ENCODE results near the gene OR10H1.
"Not testable (repeated sequence)": the region's sequence is repeated elsewhere in the genome, so short reads cannot be mapped to it uniquely, and the experiment has no call there.

OR10H1 gene

DNA sequence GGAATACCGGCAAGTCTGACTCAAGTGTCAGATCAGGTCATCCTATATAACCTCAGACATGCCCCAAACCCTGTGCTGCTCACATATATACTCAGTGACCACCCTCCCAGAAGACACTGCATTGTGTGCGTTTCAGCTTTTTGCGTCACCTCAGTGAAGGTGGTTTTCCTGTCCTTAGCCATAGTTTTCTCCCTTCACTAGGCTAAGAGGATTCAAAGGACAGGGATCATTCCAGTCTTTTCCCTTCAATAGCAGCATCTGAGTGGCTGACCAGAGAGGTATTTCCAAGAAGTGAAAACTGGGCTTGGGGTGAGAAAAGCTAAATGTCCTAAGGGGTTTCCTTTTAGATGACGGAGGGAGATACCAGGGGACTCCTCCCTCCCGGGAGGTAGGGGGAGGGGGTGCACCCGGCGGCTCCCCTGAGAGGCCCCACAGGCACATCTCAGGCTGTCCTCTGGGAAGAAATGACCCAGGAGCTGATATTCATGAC is 12.7 kb upstream of the OR10H1 start:
- no peak for DNase-seq

DNA sequence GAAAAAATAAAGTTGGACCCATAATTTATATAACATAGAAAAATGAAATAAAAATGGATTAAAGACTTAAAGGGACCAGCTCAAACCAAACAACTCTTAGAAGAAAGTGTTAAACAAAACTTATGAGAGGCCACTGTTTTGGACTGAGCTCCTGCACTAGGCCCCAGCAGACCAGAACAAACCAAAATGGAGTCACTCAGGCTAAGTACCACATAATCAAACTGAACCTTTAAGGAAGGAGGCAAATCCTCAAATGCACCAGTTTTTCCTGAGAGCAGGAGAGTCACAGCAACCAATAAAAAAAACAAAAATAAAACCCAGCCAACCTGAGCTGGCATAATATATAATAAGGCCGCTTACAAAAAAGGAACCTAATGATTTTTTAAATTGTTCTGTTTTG is 10.3 kb upstream of the OR10H1 start:
- no peak for DNase-seq

DNA sequence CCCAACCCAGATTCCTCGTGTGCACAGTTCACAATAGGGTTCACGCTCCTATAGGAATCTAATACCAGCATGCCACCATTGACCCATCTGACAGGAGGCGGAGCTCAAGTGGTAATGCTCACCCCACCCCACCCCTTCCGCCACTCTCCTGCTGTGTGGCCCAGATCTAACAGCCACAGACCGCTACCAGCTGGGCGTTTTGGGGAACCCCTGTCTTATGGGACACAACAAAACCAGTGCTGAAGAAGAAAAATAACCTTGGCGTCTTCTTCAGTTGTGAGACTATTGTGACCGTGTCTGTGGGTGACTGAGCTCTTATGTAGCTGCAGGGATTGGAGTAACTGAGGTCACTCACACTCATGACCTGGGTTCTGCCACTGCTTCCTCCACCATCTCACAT is 5.2 kb upstream of the OR10H1 start:
- no peak for DNase-seq

DNA sequence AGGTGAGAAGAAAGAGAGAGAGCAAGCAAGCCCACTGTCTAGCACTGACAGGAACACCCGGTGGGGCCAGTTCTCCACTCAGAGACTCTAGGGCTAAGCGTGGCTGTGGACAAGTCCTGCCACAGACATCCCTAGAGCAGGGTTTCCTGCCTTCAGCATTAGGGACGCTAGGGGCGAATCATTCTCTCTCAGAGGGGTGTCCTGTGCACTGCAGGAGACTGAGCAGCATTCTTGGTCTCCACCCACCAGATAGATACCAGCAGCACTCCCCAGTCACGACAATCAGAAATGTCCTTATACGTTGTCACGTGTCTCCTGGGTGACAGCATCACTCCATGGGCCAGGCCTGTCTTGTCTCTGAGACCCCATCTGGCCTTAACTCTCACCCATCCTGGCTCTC is 1.5 kb downstream of the OR10H1 start:
- DNase-seq, result no peak

DNA sequence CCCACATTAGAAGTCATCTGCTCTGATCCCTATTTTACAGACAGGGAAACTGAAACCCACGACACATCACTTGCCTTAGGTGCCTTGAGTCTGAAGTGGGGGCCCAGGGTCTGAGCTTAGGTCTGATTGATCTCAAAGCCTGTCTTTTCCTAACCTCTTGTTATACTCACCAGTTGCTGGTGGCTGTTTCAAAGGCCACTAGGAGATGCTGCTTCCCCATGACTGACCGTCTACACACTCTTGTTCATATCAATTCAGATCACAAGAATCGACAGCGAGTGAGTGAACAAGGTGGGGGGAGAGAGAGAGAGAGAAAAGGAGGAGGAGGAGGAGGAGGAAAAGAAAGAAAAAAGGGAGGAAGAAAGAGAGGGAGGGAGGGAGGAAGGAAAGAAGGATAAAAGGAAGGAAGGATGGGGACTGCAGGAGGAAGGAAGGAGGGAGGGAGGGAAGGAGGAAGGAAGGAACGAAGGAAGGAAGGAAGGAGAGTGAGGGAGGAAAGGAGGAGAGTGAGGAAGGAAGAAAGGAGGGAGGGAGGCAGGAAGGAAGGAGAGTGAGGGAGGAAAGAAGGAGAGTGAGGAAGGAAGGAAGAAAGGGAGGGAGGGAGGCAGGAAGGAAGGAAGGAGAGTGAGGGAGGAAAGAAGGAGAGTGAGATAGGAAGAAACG is 3.3 kb downstream of the OR10H1 start:
- DNase-seq, result peak; percentile 22

DNA sequence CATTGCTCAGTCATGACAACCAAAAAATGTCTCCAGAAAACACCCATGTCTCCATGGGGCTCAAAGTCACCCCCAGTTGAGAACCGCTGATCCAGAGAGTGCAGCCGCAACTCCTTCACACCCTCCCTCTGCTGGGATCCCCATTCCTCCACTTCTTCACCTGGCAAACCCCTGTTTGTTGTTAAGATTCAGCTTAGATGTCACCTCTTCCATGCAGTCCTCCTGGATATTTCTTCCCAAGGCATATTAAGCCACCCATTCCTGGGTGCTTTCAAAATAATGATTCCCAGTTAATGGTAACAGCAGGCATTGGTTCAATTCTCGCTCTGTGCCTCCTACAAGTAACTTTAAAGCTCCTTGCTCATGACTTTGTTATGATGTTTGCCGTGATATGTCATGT is 4.0 kb downstream of the OR10H1 start:
- DNase-seq, result no peak

DNA sequence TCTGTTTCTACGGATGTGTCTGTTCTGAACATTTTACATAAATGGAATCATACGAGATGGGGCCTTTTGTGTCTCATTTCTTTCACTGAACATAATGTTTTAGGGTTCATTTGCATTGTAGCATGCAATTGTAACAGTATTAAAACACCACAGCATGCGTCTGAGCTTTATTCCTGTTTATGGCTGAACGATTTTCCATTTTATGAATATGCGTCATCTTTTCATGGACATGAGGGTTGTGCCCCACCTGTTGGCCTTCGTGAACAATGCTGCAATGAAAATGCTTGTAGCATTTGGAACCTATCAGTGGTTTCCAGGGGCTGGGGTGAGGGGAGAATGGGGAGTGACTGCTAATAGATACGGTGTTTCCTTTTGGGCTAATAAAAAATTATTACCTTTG is 5.1 kb downstream of the OR10H1 start:
- no peak for DNase-seq

DNA sequence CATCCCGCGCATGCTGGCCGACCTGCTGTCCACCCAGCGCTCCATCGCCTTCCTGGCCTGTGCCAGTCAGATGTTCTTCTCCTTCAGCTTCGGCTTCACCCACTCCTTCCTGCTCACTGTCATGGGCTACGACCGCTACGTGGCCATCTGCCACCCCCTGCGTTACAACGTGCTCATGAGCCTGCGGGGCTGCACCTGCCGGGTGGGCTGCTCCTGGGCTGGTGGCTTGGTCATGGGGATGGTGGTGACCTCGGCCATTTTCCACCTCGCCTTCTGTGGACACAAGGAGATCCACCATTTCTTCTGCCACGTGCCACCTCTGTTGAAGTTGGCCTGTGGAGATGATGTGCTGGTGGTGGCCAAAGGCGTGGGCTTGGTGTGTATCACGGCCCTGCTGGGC is 21.2 kb downstream of the OR10H1 start:
- not testable (repeated sequence) for DNase-seq

DNA sequence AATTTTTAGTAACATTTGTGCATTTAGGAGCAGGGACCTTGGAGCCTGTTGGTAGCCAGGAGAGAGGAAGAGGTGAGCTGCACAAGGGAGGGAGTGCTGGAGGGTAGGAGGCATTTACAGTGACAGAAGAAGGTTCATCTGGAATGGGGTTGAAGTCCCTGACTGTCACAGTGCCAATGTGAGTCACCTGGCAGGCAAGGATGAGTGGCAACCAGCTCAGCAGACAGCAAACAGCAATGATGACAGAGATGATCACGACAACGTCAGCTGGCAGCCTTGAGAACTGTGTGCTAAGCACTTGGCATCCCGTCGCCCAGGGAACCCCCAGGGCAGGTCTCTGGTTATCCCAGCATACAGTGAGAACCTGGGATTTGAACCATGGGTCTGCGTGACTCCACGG is 25.4 kb downstream of the OR10H1 start:
- DNase-seq, result no peak

DNA sequence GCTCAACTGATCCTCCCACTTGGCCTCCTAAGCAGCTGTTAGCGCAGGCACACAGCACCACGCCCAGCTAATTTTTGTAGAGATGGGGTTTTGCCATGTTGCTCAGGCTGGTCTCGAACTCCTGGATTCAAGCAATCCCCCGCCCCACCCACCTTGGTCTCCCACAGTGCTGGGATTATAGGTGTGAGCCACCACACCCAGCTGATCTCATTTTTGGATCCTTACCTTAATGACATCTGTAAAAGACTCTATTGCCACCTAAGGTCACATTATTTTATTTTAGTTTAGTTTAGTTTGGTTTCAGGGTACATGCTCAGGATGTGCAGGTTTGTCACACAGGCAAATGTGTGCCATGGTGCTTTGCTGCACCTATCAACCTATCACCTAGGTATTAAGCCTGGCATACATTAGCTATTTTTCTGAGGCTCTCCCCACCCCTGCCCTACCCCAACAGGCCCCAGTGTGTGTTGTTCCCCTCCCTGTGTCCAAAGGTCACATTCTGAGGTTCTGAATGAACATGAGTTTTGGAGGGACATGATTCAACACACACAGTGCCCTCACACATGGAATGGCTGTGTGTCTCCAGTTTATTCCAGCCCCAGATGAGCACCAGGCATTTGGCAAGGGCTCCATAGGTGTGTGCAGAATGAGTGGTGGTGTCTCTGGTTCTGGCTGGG is 26.7 kb downstream of the OR10H1 start:
- DNase-seq, result no peak

DNA sequence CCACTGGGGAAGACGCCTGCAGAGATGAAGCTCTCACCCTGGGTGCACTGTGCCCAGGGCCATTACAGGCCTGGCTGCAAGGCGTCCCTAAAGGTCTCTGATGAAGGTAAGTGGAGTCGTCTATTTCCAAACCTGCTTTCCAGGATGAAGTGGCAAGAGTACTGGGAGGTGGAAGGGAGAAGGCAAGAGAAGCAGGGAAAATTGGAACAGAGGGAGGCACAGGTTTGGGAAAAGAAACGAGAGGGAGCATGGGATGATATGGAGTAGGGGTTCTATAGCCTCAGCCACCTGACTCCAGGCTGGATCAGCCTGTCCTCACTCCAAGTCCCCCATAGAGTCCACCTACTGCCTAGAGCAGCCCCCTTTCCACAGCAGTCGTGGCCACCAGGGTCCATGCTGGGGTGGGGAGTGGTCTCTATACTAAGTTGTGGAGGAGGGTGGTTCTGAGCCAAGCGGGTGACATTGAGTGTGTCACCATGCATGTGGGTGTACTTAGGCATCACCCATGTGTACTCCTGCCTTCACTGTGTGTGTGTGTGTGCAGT is 27.8 kb downstream of the OR10H1 start, which contains the start of gene OR10H5:
Gene OR10H5 (plus strand): TSS at position 51 of the 545 bp plus-strand sequence. CDS start 6,388 bp downstream, outside the sequence.
- DNase-seq, result no peak

DNA sequence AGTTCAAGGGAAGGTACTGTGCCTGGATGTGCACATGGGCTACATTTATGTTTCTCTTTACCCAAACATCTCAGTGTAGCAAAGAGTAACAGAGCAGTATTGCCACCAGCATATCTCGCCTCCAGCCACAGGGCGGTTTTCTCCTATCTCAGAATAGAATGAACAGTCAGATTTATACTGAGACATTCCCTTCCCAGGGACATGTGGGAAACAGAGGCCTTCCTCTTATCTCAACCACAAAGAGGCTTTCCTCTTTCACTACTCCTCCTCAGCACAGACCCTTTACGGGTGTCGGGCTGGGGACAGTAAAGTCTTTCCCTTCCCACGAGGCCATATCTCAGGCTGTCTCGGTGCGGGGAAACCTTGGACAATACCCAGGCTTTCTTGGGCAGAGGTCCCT is 32.6 kb downstream of the OR10H1 start:
- DNase-seq, result not testable (repeated sequence)

DNA sequence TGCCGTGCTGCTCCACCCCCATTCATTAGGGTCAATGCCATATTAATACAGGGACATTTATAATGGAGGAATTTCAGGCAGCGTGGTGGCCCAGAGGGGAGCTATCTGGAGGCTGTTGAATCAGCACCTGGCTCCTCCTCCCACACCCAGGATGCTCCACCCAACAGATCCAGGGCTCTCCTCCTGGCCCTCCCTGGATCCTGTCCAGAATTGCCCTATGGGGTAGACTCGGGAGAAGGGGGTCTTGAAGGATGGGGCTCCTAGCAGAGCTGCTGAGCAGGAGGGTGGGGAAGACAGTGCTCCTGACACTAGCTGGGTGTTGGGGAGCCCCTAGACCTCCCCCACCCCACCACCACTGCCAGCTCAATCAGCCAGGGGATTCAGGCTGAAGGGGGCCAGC is 33.3 kb downstream of the OR10H1 start:
- DNase-seq, result no peak

DNA sequence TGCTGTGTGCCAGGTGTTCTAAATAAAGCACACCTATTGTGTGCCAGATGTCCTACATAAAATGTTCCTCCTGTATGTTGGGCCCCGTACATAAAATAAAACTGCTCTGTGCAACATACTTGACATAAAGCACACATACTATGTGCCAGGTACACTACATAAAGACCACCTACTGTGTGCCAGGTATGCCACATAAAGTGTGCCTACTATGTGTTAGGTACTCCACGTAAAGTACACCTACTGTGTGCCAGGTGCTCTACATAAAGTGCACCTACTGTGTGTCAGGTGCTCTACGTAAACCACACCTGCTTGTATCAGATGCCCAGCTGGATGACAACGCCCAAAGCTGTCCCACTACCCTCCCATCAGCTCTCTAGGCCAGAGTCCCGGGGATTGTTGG is 33.8 kb downstream of the OR10H1 start:
- DNase-seq, result no peak

DNA sequence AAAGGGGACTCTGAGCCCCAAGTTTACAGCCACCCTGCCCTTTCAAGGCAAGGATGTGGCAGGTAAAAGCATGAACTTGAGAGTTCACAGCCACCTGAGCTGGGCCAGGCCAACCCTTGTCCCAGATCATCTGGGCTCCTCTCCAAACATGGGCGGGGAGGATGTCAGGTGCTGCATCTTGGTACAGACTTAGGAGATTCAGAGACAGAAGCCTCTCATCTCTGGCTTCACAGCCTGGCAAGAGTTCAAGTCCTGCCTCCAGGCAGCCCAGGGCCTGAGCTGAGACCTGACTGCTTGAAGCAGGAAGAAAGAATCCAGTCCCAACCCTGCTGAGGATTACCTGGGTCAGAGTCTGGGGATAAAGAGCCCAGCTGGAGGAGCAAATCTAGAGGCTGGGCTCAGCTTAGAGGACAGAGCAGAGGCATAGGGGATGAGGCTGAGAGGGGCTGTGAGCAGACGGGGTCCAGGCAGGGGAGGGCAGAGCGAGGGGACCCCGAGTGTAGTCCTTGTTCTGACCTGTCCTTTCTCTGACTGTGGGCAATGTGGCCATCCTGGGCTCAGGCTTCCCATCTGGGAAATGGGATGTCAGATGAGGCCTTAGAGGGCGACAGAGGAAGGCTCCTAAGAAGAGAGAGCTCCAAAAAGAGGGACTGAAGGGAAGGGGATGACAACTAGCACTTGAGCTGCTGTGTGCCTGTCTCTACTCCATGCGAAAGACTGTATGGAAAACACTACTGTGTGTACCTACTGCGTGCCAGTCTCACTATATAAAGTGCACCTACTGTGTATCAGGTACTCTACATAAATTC is 34.6 kb downstream of the OR10H1 start:
- DNase-seq, result no peak

DNA sequence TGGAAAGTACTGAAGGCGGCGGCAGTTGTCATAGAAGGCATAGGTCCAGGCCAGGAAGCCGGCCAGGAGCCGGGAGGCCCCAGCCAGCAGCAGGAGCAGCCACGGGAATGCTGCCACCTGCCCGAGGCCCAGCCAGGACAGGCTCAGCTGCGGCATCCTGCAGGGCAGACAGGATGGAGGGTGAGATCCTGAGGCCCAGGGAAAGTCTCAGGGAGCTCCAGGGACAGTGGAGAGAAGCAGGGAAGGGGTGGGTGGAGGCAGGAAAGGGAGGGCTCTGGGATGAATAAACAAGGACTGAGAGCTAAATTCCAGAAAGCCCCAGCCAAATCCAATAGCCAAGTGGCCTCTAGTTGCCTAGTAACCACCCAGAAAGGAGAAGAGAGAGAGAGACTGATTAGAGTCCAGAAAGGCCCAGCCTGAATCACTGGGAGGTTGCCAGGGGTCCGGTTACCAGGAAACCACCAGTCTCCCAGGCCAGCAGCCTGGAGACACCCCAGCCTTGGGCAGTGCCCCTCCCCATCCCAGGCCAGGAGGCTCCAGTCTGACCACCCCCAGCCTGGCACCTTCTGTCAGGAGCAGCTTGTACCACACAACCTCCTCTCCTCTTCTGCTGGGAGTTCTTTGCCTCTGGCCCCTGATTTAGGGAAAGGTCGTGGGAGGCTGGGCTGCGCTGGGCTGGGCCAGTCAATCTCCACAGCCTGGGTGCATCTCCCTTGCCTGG is 35.5 kb downstream of the OR10H1 start:
- no peak for DNase-seq

DNA sequence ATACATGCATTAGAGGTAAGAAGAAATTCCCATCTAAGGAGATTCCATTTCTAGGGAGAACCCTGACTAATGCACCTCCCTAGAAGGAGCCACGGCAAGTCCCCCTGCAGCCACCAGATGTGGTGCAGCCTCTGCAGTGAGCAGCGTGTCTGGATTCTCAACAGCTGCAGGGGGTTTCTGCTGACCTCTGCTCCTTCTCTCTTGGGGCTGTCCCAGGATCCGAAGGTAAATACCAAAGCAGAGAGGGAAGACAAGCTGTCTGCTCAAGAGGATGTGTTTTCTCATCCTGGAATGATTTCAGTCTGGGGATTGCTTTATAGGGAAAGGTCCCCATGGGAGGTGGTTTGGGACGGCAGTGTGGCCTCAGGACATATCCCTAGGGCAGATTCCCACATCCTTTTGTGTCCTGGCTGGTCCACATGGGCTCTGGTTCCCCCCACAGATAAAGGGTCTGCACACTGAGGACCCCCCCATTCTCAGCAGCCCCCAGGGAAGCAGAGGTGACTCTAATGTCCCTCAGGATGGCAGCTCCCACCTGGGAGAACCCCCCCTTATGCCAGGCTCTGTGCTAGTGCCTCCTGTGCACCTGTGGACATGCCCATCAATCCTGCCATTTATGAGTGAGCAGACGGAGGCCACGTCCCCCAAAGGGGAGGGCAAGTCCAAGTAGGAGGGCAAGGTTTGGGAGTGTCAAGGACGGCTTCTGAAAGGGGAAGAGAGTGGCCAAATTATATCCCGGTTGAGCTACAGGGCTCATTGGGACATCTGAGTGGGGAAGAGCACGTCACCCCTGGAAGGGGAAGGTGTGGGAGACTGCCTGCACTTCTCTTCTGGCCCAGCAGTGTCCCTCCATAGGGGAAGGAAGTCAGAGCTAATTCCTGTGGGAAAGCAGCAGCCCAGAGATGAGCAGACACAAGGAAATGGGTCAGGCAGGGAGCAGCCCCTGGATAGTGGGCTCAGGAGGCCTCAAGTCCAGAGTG is 38.2 kb downstream of the OR10H1 start:
- DNase-seq, result no peak

DNA sequence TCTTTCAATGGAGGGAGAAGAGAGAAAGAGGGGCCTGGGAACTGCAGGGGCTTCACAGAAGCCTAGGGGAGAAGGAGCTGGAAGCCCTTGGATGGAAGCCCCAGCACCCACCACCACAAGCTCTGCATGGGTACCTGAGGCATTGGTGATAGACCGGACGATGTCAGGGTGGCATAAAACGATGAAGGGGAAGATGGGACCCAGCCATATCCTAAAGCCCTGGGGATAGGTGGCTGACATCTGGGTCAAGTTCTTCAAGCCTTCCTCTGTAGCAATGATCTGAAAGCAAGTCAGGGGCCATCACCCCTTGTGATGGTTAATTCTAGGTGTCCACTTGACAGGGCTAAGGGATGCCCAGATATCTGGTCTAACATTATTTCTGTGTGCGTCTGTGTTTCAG is 39.2 kb downstream of the OR10H1 start:
- DNase-seq, result no peak

DNA sequence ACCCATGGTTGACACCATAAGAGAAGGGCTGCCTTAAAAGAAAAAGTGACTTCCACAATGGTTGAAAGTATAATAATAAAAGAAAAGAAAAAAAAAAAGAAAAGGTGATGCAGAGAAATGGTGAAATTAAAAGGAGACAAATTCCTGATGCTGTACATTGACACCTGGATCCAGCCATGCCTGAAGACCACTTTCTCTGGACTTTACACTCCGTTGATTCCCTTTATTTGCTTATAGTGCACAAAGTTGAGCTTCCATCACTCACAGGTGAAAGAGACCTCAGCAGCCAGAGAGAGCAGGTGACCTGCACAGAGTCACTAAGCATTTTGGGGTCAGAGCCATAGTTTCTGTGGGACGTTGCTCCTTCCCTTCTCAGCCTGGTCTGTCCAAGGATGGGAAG is 40.2 kb downstream of the OR10H1 start:
- no peak for DNase-seq

DNA sequence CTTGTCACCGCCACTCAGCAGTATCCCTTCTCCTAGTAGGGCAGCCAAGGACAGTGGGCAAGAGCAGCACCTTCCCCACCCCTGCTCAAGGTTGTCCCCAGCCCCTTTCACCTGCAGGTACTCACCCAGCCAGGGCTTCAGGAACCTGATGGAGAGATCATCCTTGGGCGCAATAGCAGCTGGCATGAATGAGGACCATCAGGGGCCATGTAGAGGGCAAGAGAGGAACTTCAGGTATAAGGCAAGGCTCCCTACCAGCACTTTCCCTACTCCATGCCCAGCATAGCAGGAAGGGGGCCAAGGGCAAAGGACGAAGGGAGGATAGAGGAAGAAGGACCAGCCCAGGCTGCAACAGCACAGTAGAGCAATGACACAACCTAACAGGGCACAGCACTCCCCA is 41.3 kb downstream of the OR10H1 start:
- DNase-seq, result not testable (repeated sequence)

DNA sequence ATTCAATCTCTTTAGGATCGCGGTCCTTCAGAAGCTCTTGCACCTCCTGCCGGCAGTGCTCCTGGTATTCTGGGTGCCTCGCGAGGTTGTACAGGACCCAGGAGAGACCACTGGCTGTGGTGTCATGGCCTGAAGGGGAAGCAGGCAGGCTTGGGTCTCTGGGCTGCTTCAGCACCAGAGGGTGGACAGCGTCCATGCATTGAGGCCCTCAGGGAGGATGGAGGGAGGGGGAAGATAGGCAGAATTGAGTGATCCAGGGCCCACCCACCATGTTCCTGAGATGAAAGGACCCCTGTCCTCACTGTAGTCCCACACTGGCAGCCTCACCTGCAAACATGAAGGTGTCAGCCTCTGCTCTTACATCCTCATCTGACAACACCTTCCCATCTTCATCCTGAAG is 45.9 kb downstream of the OR10H1 start:
- no peak for DNase-seq

Data from activated CD4-positive, alpha-beta T cell treated with anti-CD3 and anti-CD28 coated beads for 48 hours (primary cell).